Hematopoietic multipotent progenitor cell treated with erythropoietin and hydrocortisone succinate and interleukin-3 and kit ligand, for 8 days (in vitro differentiated cells): ENCODE data around the gene BSX.

Experiments used
- DNase-seq: peaks from one replicate; pipeline ENCODE4 v3.0.0-alpha.2; 2015

BSX gene

DNA sequence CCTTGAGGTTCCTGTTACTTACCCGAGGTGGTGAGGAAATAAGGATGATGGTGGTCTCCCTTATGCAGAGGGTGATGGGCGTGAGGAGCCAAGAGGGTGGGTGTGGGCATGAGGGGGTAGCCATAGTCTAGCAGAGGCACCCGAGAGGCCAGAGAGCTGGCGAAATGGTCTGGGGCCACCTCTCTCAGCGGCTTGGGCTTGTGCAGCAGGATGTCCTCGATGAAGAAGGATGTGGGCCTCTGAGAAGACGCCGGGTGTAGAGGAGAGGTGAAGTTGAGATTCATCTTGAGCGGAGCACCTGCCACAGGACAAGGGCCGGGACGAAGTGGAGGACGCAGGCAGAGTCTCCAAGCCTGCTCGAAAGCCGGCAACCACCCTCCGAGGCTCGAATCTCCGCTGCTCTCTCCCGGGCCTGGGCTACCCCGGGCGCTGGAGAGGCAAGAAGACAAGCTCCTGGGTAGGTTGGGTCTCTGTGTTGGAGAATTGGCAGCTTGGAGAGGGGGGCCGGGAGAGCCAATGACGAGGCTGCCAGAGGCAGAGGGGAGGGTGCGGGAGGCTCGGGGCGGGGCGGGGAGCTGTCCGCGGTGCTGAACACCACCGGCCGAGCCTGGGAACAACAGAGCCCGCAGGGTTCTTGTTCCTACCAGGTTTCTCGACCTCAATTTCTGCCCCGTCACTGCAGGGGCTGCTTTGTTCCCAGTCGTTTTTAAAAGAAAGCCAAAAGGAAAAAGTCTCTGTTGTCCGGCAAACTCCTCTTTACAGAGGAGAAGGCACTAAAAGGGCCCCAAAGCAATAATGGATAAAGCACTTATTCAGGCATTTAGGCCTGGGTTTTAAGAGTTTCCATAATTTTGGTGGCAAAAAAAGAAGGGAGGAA, at the start of gene BSX:
Gene BSX (minus strand): TSS at position 447 of the 877 bp plus-strand sequence. CDS start 163 bp downstream, at position 284.
- peak; percentile 50 for DNase-seq

DNA sequence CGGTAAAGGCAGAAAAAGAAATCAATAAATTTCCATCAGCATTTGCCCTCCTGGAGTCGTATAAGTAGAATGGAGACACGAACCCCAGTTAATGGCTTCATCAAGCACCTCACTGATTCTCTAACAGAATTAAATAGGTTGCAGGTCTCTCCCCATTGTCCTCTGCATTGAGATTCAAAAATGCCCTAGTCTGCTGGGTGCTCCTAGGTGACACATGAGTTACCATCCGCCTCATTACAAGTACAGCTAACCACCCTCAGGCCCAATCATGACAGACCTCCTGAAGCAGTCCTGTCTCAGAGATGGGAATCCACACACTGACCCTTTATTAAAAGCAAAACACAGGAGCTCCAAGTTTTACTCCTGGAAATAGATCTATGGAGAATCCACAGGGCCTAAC, 48.9 kb upstream of the BSX start:
- no peak for DNase-seq

DNA sequence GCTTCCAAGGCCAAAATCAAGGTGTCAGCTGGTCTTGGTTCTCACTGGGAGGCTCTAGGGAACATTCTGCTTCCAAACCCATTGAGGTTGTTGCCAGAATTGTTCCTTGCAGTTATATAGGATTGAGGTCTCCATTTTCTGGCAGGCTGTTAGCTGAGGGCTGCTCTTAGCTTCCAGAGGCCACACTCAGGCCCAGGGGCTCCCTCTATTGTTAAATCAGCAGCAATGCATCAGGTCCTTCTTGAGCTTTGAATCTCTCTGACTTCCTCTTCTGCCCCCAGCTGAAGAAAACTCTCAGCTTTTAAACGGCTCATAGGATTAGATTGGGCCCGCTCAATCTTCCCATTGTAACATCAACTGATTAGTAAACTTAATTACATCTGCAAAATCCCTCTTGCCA, 39.3 kb upstream of the BSX start:
- peak; percentile 43 for DNase-seq

DNA sequence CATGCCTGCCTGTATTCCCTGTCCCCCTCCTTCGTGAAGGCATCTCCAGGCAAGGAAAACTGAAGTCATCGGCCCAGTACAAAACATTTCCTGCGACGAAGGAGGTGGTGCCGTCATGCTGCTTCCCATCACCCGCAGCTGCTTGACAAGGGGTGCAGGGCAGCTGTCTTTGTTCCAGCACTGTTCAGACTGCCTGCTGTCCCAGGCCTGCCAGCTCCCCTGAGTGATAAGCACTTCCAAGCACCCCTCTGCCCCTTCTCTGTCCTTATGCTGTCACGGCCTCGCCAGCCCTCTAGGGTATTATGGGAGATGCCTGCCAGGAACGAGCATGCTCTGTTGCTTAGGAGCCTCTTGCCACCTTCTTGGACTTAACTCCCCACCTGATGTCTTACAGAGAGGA, 37.1 kb upstream of the BSX start:
- no peak for DNase-seq

DNA sequence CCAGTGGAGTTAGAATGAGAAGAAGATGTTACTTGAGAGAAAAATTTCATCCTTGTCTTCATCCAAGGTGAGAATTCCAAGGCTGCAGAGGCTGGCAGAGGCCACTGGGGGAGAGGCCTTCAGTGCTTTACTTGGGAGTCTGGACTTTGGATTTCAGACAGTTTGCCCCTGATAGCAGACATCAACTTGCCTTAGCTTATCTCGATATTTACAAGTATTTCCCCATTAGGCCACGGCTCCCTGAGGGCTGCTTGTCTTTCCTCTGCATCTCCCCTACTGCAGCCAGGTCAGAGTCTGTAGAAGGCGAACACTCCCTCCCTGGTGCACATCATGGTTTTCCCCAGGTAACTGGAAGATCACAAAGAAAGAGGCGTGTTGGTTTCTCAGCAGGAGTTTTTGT, 29.9 kb upstream of the BSX start:
- DNase-seq, result no peak

DNA sequence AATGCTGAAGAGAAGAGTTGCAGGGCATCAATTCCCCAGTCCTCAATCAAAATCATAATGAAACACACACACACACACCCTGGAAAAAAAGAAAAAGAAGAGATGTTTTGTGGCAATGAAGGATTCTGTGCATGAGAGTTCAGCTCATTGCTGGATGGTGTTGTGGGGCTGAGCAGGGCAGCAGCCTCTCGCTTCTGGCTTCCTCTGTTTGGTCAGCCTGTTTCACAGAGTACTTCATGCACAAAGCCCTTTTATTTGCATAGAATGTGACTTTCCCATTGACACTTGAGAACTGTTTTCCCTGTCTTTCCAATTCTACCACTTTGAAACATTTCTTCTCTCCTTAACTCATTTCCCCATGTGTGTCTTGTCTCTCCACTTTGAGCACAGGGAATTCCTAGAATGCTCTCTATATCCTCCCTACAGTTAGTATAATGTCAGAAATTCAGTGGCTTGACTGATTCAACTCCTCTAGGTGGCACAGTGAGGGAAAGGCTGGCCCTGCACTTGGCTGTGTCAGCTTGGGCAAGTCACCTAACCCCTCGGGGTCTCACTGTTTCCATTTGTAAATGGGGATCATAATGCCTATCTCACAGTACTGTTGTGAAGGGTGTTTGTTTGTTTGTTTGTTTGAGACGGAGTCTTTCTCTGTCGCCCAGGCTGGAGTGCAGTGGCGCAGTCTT, 25.4 kb upstream of the BSX start:
- no peak for DNase-seq

DNA sequence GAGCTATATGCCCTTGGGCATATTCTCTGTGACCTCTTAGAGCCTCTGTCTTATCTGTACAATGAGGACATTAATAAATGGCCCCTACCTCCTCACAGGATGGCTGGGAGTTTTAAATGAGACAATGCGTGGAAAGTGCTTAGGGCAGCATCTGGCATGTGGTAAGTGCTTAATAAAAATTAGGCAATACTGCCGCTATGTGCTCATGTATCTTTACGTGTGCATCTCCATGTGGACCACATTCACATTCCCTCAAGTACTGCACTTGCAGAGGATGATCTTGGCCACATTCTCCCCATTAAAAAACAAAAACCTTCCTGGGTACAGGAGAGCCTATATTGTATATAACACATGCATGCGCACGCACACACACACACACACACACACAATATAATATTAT, 19.1 kb upstream of the BSX start:
- DNase-seq, result no peak

DNA sequence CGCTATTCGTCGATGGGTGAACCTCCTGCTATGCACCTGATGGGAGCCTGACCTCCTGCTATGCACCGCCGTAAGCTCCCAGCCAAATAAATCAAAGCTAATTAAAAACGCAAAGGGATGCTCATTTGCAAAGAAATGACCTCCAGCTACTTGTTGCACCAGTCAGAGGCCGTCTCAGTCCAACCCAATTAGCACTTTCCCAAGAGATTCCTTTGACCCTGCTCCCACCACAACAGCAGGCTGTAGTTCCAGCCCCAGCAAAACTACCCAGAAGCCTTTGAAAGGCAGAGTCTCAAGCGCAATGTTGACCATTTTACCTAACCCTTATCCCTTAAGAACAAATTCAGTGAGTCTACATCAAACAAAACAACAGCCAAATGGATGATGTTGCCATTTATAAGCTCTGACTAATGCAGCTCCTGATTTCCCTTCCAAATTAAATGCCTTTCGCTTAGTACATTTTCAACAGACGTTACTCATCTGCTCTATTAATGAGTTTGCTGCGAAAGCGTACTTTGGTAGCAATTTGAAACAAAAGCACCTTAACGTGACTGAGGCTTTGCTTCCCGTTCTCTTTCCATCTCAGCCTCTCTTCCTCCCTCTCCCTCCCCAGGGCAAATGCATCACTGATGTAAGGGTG, 17.2 kb upstream of the BSX start:
- no peak for DNase-seq

DNA sequence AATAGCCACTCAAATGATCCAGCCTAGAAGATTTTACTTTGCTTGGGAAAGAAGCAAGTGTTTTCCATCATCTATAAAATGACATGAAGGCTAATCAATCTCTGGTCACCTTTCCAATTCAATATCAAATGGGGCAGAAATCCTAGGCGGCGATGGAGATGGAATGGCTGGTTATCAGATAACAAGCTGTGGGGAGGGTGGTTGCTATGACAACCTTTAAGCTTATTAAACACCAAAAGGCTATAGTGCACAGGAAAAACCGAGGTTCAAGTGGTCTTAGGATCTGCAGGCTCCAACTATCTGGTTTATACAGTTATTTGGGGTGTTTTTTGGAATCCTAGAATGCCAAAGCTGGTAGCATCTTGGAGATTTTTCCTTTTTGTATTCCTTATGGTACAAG, 13.9 kb upstream of the BSX start:
- no peak for DNase-seq

DNA sequence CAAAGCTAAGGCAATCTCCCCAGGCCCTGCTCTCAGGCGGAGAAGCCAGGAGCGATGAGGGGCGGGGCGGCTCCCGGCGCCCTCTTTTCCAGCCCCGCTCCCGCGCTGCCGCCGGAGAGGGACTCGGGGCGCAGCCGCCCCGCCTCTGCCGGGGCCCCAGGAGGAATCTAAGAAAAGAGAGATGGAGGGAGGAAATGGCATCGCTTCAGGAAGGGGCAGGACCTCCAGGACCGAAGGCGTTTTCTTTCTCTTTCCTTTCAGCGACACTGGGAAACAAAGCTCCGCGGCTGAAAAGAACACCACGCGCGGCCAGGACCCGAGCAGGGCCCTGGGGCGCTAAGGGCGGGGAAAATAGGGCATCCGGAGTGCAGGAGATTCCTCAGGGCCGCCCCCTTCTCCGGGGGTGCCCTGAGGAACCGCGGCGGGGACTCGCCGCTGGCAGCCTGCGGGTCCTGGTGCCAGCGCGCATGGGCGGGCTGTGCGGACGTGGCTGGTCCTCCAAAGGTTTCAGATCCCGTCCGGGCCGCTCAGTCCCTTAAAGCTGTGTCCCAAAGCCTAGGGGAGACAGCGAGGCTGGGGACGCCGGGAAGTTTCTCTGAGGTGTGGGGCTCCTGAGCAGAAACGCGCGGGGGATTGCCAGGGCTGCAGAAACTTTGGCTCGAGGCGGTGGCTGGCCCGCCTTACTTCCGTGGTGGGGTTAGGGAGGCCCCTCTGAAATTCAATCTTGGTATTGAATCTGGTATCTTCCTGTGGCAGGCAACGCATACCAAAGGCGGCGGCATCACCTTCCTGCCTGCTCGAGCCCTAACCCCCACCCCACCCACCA, 2.8 kb upstream of the BSX start:
- no peak for DNase-seq

DNA sequence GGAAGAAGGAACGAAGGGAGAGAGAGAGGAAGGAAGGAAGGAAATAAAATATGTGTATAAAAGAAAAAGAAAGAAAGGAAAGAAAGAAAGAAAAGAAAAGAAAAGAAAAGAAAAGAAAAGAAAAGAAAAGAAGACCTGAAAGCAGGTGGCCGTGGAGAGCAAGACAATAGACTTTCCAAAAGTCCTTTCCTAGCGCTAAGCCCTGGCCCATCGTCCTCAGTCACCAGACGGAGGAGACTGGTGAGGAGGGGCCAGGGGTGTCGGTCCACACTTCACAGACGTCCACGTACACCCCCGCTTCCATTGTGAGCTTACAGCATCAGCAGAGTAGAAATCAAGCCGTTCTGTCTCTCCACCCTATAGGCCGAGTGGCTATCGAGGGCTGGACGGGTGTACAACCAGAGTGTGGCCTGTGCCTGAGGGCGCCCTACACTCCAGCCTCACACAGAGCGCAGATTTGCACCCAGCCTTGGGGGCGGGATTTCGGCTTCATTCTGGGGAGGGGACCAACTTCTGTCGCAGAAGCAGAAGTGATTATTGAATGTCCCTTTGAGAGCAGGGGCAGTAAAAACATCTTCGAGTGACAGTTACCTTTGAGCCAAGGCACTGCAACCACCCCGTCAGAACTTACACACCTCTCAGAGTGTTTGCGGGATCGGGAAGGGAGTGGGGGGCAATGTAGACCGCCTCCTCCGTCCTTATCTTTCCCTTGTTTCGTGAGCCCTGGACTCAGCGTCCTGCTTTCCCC, 2.0 kb upstream of the BSX start:
- DNase-seq, result no peak

DNA sequence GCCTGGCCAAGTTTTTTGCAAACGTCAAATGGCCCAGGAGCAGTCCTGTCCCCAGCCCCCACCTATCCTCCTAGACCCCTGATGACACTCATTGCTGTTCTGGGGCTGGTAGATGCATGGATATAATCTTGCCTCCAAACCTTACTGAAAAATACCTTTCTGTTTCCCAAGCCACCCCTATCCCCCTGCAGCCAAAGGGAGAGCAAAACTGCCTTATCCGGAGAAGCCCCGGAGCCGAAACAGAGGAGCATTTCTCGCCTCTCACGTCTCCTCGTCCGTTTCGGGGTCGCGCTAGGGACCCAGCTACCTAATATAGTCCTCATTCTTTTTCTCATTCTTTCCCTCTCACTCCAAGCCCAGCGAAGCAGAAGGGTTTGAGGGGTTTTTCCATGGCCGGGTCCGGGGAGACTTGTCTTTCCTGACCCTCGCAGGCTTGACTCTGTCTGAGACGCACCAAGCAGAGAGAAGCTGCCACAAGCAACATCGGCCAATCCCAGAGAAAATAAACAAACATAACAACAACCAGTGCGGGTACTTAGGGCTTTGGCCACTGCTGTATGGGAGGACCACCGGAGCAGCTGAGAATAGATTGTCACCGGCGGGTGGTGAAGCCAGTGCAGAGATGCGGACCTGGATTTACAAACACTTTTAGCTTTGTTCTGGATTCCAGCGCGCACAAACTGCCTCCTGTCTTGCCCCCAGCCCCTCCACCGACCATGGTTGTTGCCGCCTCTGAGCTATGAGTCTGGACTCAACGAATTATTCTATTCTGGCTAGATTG, 1.6 kb downstream of the BSX start:
- no peak for DNase-seq

DNA sequence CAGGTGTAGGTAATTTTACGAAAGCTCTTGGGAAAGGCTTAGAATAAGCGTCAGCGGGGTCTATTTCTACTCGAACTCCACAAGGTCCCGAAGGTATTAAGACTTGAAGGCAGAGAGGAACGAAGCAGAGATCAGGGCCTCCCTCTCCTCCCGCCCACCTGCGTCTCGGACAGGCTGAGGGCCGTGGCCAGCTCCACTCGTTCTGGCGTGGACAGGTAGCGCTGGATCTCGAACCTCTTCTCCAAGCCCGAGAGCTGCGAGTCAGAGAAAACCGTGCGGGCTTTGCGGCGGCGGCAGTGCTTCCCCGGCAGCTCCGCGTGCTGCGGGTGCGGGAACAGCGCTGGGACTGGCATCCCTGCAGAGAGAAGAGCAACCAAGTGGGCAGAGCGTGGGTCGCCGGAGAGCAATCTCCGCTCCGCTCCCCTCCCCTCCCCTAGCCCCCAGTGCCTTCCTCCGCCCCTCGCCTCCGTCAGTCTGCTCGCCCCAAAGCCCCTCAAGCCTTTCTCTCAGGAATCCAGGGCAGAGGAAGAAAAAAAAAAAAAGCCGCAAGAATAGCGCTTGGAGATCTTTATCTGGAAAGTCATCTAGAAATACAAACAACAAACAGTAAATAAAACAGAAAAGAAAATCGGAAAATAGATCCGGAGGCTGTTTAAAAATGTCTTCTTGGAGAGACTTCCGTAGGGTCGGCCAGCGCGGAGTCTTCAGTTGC, 2.4 kb downstream of the BSX start:
- DNase-seq, result no peak

DNA sequence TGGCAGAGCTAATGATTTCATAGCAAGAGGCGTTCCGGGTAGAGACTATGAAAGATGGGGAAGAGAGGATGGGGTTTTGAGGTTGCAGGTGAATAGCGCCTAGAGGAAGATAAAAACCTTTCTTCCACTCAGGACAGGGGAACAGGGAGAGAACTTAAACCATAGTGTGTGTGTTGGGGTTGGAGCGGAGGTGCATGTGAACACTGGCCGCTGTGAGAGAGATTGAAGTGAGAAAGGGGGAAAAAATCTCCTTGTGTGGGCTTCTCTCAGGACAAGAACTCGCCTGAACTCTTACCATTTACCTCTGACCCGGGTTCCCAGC, 3.4 kb downstream of the BSX start:
- no peak for DNase-seq

DNA sequence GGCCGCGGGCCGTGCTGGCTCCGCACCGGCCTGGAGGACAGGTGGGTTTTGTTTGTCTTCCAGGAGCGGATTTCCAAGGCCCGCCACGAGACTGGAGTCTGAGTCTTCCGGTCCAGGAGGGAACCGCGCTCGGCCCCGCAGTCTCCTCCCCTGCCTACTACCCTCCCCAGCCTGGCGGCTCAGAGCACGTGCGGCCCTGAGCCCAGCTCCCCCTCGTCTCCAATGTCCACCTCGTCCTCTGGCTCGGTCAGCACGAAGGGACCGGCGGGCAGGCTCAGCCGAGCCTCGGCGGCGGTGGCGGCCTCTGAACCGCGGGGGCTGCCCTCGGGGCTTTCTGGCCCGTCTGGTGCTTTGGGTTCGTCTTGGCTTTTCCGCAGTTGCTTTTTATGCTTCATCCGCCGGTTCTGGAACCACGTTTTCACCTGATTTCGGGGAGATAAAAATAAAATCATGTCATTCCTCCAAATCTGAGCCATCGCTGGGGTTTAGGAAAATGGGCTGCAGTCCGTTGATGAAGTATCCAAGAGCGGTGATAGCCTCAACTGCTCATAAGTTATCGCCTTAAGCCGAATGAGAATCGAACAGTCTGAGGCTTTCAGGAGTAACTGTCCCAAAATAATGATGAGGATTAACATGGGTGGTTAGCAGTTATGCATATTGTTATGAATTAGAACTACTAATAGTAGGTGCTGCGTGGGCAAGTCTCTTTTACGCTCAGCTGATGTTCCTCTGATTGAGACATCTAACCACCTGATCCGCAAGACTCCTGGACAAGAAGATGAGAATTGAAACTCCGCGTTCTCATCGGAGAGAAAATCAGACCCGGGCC, 4.0 kb downstream of the BSX start:
- no peak for DNase-seq

DNA sequence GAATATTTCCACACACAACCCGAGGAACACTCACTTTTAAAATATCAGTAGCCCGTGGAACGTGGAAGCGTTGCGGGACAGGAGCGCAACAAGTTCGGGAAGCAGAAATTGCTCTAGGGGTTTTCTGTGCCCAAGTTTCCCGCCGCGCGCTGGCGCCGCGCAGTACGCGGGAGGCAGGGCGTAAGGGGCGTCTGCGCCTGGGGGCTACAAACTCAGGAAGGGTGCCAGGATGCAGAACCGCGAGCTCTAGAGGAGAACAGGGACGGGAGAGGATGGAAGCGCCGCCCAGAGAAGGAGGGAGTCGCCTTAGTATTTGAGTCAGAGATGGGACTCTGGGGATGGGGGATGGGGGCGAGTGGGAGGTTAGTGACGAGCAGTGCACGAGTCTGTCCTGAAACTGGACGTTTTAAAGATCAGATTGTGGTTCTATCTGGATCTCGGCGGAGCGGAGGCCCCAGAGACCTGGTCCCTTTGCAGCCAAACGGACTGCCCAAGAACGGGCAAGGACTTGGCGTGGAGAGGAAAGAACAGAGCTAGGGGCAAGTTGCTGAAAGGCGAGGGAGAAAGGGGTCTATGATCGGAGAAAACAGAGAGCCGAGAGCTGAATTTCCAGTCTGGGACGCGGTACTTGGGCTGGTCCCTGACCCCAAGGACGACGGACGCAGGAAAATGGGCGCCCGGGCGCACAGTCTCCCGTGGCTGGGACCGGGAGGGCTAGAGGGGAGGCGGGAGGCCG, 4.7 kb downstream of the BSX start:
- no peak for DNase-seq

DNA sequence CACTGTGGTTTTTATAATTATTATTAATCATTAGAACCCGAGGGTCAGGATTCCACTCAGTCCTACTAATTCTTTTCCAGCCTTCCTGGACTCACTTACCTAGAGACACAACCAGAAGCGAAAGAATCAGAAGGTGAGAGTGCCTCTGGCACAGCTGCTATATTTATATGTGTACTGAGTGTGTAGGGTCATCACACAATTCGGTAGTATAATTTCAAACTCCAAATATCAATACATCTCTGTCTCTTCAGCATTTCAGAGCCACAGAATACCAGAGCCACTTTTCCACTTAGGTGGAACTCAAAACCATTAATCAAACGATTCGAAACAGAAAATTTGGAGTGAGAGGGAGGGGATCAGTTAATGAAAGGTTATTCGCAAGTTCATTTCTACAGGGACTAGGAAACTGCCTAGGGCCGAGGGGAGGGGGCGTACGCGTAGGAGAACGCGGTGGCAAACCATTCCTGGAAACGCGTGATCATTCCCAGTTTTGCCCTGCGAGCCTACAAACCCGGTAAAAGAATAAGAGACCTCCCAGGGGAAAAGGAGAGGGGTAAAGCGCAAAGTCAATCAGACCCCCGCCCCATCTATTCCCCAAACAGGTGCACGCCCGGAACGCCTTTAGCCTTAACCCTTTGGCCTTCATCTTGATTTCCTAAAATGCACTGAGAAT, 5.4 kb downstream of the BSX start:
- DNase-seq, result no peak

DNA sequence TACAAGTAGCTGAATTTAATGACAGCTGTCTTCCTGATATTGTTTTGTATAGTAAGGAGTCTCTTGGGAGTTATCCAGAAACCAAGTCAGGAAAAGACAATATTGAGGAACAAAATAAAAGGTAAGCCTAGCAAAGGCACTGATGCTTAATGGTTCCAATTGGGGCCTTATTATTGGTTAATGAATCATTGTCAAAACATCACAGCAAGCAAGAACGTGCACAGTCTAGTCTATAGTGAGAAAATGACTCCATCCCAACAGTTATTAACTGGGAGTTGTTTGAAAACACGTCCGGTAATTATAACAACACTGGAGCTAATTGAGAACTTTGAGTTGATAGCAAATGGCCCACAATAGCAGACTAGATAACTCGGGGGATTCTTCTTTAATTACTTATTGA, 17.7 kb downstream of the BSX start:
- no peak for DNase-seq

DNA sequence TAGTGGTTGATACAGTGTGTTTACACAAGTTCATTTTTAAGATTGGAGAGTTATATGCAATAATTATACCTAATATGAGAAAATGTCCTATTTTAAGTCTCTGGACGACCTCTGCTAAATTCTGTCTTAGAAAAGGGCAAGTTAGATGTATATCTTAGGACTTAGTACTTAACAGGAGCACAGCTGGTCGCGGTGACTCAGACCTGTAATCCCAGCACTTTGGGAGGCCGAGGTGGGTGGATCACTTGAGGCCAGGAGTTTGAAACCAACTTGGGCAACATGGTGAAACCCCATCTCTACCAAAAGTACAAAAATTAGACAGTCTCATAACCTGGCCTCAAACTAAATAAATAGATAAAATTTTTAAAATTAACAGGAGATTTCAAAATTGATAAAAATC, 27.2 kb downstream of the BSX start:
- no peak for DNase-seq
